ENCODE results near the gene DHRSX.

DNA sequence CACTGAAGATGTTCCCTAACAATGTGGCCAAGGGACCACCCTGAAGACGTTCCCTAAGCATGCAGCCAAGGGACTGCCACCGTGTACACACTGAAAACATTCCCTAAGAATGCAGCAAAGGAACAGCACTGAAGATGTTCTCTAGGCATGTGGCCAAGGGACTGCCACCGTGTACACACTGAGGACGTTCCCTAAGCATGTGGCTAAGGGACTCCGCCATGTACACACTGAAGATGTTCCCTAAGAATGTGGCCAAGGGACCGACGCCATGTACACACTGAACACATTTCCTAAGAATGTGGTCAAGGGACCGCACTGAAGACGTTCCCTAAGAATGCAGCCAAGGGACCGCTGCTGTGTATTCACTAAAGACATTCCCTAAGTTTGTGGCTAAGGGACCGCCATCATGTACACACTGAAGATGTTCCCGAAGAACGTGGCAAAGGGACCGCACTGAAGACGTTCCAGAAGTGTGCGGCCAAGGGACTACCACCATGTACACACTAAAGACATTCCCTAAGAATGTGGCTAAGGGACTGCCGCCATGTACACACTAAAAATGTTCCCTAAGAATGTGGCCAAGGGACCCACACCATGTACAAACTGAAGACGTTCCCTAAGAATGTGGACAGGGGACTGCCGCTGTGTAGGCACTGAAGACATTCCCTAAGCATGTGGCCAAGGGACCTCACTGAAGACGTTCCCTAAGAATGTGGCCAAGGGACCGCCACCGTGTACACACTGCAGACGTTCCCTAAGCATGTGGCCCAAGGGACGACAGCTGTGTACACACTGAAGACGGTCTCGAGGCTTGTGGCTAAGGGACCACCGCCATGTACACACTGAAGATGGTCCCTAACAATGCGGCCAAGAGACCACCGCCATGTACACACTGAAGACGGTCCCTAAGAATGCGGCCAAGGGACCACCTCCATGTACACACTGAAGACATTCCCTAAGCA lies 54.8 kb downstream of the DHRSX start:
- TF ChIP-seq, protein P1, sequence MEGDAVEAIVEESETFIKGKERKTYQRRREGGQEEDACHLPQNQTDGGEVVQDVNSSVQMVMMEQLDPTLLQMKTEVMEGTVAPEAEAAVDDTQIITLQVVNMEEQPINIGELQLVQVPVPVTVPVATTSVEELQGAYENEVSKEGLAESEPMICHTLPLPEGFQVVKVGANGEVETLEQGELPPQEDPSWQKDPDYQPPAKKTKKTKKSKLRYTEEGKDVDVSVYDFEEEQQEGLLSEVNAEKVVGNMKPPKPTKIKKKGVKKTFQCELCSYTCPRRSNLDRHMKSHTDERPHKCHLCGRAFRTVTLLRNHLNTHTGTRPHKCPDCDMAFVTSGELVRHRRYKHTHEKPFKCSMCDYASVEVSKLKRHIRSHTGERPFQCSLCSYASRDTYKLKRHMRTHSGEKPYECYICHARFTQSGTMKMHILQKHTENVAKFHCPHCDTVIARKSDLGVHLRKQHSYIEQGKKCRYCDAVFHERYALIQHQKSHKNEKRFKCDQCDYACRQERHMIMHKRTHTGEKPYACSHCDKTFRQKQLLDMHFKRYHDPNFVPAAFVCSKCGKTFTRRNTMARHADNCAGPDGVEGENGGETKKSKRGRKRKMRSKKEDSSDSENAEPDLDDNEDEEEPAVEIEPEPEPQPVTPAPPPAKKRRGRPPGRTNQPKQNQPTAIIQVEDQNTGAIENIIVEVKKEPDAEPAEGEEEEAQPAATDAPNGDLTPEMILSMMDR (IDR thresholded peaks at IDR 0.05): no peak
- TF ChIP-seq POLR2A (IDR thresholded peaks at IDR 0.05): no peak

Measured in adrenal gland (tissue), 5 donors.